Subcutaneous adipose tissue (tissue), 4 donors: Measurements from ENCODE around the gene GMDS. TPM values are rescaled to one million over a fixed set of nuclear protein-coding genes. Genes with fewer than 3 reads are reported as not detected.

Source experiments
- CTCF ChIP-seq: fragments of 450-650 bp; IDR thresholded peaks from one replicate; pipeline ENCODE4 v1.5.1; 2016; ENCODE audit warnings: low read depth, mild to moderate bottlenecking, control low read depth, antibody characterized with exemption, moderate library complexity
- total RNA-seq, 4 donors: library from RNA; depleted of rRNA; stranded (reverse); fragments of >200 nt; gene quantifications; one replicate each; pipeline ENCODE4 v1.1.0, GENCODE V29; 2016

GMDS gene
- total RNA-seq, 4 donors from 2014 or later = 10.1 to 17.3 (median 13.9) TPM

- no peak for TF ChIP-seq CTCF
Observed at GRCh38 chr6:2148748-2149147, 96.7 kb downstream of the GMDS start.

GRCh38 chr6:2147766-2148448, 97.5 kb downstream of the GMDS start:
- no peak for TF ChIP-seq CTCF

- TF ChIP-seq CTCF = no peak
Observed at GRCh38 chr6:2147261-2147660, 98.1 kb downstream of the GMDS start.

GRCh38 chr6:2144210-2144609, 101.2 kb downstream of the GMDS start:
- no peak for TF ChIP-seq CTCF

- TF ChIP-seq CTCF = no peak
Observed at GRCh38 chr6:2141644-2142290, 103.6 kb downstream of the GMDS start.

- no peak for TF ChIP-seq CTCF
Observed at GRCh38 chr6:2140438-2141128, 104.8 kb downstream of the GMDS start.

- TF ChIP-seq CTCF = no peak
Observed at GRCh38 chr6:2135401-2135800, 110.0 kb downstream of the GMDS start.
